K562 (cell line): ENCODE results near the gene CDKN2AIPNL. TPM values are rescaled to one million over a fixed set of nuclear protein-coding genes. Genes with fewer than 3 reads are reported as not detected.

Experiments
- BRF1 ChIP-seq: IDR thresholded peaks from 3 replicates; pipeline ENCODE4 v1.6.1; 2011; ENCODE audit warnings: borderline replicate concordance, mild to moderate bottlenecking; ENCODE audit not compliant: insufficient read length; ENCODE audit errors: extremely low read depth
- CBX3 ChIP-seq, 2 experiments: IDR thresholded peaks; 1 replicate in 1 of 2; 2 replicates in 1 of 2; pipeline ENCODE4 v1.6.1; 2012; ENCODE audit warnings: inconsistent platforms in 2 of 2, low read length in 2 of 2, borderline replicate concordance in 1 of 2, control low read depth in 1 of 2
- MCM5 ChIP-seq: fragments of 450-650 bp; IDR thresholded peaks from 2 replicates; pipeline ENCODE4 v1.6.1; 2016; ENCODE audit warnings: low read depth
- SMARCC2 ChIP-seq: fragments of 450-650 bp; IDR thresholded peaks from 2 replicates; pipeline ENCODE4 v1.6.1; 2017; ENCODE audit warnings: antibody characterized with exemption, moderate library complexity, mild to moderate bottlenecking, low read depth
- TBL1XR1 ChIP-seq, 2 experiments: IDR thresholded peaks; 2 replicates each; pipeline ENCODE4 v1.6.1; 2012; ENCODE audit warnings: improper control_type of control experiment in 2 of 2, low read length in 2 of 2, mild to moderate bottlenecking in 1 of 2
- ZNF551 ChIP-seq: fragments of 250-450 bp; sonication (Bioruptor Pico); IDR thresholded peaks from 2 replicates; pipeline ENCODE4 v1.5.0; 2021; ENCODE audit warnings: mild to moderate bottlenecking, moderate library complexity
- polyA plus RNA-seq, 8 experiments: library from polyadenylated mRNA; depleted of rRNA in 4 of 8; stranded (reverse) in 5 of 8; unstranded in 3 of 8; fragments of >200 nt; fragmentation: Nextera tagmentation in 2 of 8; fragmentation: Illumina TruSeq in 1 of 8; extraction: Ambion mirVana in 2 of 8; extraction: Trizol in 1 of 8; gene quantifications; 2 replicates each; pipeline versions ENCODE4 v1.2.1 to v1.2.3, GENCODE V29; 2011 to 2014; ENCODE audit warnings: inconsistent platforms in 1 of 8, missing spikeins in 1 of 8
- total RNA-seq, 7 experiments: library from RNA; depleted of rRNA in 6 of 7; stranded (reverse); fragments of >200 nt in 6 of 7; fragmentation: Illumina TruSeq in 2 of 7; extraction: Trizol in 2 of 7; gene quantifications; 2 replicates each; pipeline versions ENCODE4 v1.2.1 to v1.2.3, GENCODE V29; 2011 to 2021; ENCODE audit warnings: low replicate concordance in 1 of 7
- TF ChIP-seq, protein P1 (sequence below), 2 experiments: fragments of 150-350 bp in 1 of 2; IDR thresholded peaks; 2 replicates each; pipeline ENCODE4 v1.6.1; 2012 to 2016; ENCODE audit warnings: low read depth in 2 of 2, low read length in 2 of 2, mild to moderate bottlenecking in 1 of 2, moderate library complexity in 1 of 2
- TF ChIP-seq, protein P2 (sequence below), 2 experiments: IDR thresholded peaks; 2 replicates each; pipeline ENCODE4 v1.6.1; 2011; ENCODE audit warnings: borderline replicate concordance in 1 of 2, control low read depth in 1 of 2, low read depth in 1 of 2, low read length in 1 of 2, mild to moderate bottlenecking in 1 of 2, mixed read lengths in 1 of 2, moderate library complexity in 1 of 2; ENCODE audit not compliant: insufficient read depth in 1 of 2, insufficient read length in 1 of 2, poor library complexity in 1 of 2, severe bottlenecking in 1 of 2; ENCODE audit errors: extremely low read depth in 1 of 2
- TF ChIP-seq, protein P3 (sequence below), 2 experiments: fragments of 450-650 bp; IDR thresholded peaks; 2 replicates each; pipeline ENCODE4 v1.6.1; 2016; ENCODE audit warnings: mild to moderate bottlenecking in 2 of 2, borderline replicate concordance in 1 of 2, low read depth in 1 of 2, moderate library complexity in 1 of 2
- TF ChIP-seq, protein P4 (sequence below): sonication (generic); formaldehyde crosslinking; IDR thresholded peaks from 2 replicates; pipeline ENCODE4 v1.5.0; 2020; ENCODE audit warnings: missing genetic modification reagents

CDKN2AIPNL gene
- total and polyA plus RNA-seq, 9 of the 15 experiments (the other 6 are each of a cell fraction or from before 2014, with no cell fraction given): 19.9 to 46.9 (median 42.2) TPM

DNA sequence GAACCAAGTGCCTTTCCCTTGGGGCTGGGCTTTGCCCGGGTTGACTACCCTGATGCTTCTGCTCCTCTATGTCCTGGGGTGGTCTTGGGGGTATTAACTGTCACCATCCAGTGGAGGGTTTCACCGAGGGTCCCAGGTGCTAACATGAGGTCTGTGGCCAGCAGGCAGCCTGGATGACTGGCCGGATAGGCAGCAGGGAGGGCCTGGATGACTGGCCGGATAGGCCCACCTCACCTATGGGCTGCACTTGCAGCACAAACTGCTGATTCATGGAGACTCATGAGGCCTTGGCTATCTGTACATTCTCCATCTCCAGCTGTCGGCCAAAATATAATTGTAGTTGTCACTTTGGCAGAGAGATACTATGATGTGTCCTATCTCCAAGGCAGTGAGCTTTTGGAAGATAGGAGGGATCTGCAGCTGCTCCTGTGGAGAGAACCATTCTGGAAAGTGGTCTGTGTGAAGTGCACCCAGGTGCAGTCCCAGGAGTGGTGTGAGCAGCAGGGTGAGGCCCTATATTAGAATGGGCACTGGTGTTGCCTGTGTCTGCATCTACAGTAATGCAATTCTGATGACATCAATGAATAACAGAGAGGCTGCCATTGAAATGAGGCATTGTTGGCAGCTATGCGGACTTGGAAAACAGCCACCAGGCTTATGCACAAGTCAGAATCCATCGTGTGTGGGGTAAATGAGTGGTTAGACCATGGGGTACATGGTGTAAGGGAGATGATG is 26.3 kb upstream of the CDKN2AIPNL start (continued):
- TF ChIP-seq, protein P1, sequence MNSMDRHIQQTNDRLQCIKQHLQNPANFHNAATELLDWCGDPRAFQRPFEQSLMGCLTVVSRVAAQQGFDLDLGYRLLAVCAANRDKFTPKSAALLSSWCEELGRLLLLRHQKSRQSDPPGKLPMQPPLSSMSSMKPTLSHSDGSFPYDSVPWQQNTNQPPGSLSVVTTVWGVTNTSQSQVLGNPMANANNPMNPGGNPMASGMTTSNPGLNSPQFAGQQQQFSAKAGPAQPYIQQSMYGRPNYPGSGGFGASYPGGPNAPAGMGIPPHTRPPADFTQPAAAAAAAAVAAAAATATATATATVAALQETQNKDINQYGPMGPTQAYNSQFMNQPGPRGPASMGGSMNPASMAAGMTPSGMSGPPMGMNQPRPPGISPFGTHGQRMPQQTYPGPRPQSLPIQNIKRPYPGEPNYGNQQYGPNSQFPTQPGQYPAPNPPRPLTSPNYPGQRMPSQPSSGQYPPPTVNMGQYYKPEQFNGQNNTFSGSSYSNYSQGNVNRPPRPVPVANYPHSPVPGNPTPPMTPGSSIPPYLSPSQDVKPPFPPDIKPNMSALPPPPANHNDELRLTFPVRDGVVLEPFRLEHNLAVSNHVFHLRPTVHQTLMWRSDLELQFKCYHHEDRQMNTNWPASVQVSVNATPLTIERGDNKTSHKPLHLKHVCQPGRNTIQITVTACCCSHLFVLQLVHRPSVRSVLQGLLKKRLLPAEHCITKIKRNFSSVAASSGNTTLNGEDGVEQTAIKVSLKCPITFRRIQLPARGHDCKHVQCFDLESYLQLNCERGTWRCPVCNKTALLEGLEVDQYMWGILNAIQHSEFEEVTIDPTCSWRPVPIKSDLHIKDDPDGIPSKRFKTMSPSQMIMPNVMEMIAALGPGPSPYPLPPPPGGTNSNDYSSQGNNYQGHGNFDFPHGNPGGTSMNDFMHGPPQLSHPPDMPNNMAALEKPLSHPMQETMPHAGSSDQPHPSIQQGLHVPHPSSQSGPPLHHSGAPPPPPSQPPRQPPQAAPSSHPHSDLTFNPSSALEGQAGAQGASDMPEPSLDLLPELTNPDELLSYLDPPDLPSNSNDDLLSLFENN (IDR thresholded peaks at IDR 0.05; ENCODE audit: low read depth in 2 of 2, low read length in 2 of 2): 0 out of 4 replicates have a peak, but pooled peaks of 1 of the 2 experiments have one; percentile 61
- TF ChIP-seq CBX3 (IDR thresholded peaks at IDR 0.05; ENCODE audit: borderline replicate concordance in 1 of 2, low read length in 2 of 2) (peak in 1 of 2 experiments; percentile 83; a peak in 2 of 3 replicates), ZNF551 (no peak), MCM5 (no peak), BRF1 (no peak), SMARCC2 (0 out of 2 replicates have a peak, but pooled peaks have one; percentile 41), TBL1XR1 (IDR thresholded peaks at IDR 0.05; ENCODE audit: low read length in 2 of 2) (peak in 1 of 2 experiments; percentile 76; a peak in 2 of 4 replicates)
- TF ChIP-seq, protein P2, sequence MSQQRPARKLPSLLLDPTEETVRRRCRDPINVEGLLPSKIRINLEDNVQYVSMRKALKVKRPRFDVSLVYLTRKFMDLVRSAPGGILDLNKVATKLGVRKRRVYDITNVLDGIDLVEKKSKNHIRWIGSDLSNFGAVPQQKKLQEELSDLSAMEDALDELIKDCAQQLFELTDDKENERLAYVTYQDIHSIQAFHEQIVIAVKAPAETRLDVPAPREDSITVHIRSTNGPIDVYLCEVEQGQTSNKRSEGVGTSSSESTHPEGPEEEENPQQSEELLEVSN (IDR thresholded peaks at IDR 0.05; ENCODE audit: borderline replicate concordance in 1 of 2, extremely low read depth in 1 of 2, insufficient read depth in 1 of 2, insufficient read length in 1 of 2, low read depth in 1 of 2, low read length in 1 of 2, poor library complexity in 1 of 2, severe bottlenecking in 1 of 2): peak in 1 of 2 experiments; percentile 51
- TF ChIP-seq, protein P3, sequence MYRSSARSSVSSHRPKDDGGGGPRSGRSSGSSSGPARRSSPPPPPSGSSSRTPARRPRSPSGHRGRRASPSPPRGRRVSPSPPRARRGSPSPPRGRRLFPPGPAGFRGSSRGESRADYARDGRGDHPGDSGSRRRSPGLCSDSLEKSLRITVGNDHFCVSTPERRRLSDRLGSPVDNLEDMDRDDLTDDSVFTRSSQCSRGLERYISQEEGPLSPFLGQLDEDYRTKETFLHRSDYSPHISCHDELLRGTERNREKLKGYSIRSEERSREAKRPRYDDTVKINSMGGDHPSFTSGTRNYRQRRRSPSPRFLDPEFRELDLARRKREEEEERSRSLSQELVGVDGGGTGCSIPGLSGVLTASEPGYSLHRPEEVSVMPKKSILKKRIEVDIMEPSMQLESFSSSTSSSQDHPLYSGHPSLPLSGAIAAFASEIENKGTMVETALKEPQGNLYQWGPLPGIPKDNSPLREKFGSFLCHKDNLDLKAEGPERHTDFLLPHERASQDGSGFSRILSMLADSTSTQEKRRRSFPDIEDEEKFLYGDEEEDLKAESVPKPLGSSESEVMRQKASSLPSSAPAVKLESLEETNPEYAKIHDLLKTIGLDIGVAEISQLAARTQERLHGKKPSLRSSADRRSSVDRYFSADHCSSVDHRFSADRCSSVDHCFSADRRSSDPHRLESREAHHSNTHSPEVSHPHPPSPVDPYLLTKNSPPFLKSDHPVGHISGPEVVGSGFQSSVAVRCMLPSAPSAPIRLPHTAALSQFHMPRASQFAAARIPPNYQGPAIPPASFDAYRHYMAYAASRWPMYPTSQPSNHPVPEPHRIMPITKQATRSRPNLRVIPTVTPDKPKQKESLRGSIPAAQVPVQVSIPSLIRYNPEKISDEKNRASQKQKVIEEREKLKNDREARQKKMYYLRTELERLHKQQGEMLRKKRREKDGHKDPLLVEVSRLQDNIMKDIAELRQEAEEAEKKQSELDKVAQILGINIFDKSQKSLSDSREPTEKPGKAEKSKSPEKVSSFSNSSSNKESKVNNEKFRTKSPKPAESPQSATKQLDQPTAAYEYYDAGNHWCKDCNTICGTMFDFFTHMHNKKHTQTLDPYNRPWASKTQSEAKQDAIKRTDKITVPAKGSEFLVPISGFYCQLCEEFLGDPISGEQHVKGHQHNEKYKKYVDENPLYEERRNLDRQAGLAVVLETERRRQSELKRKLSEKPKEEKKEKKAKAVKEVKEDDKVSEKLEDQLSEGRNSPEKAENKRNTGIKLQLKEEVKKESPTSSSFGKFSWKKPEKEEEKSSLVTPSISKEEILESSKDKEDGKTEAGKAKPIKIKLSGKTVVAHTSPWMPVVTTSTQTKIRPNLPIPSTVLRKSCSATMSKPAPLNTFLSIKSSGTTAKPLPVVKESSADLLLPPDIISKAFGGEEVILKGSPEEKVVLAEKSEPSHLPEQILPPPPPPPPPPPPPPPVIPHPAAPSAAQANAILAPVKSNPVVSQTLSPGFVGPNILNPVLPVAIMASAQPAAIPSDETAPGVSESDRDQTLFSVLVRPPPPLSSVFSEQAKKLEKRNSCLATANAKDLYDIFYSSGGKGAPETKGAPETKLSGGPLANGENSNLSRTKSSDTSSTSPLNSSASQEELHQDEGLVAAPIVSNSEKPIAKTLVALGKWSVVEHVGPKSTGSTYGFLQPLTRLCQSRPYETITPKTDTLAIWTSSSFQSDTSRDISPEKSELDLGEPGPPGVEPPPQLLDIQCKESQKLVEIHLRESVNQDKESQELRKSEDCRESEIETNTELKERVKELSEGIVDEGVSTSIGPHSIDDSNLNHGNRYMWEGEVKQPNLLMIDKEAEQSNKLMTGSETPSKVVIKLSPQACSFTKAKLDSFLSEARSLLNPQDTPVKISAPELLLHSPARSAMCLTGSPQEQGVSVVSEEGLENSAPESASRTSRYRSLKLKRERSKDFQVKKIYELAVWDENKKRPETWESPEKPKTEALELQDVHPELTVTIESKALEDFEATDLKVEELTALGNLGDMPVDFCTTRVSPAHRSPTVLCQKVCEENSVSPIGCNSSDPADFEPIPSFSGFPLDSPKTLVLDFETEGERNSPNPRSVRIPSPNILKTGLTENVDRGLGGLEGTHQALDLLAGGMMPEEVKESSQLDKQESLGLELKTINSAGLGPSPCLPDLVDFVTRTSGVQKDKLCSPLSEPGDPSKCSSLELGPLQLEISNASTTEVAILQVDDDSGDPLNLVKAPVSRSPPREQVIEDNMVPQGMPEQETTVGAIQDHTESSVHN (IDR thresholded peaks at IDR 0.05; ENCODE audit: borderline replicate concordance in 1 of 2, low read depth in 1 of 2): peak in 1 of 2 experiments; percentile 33; a peak in 1 of 4 replicates
- TF ChIP-seq, protein P4, sequence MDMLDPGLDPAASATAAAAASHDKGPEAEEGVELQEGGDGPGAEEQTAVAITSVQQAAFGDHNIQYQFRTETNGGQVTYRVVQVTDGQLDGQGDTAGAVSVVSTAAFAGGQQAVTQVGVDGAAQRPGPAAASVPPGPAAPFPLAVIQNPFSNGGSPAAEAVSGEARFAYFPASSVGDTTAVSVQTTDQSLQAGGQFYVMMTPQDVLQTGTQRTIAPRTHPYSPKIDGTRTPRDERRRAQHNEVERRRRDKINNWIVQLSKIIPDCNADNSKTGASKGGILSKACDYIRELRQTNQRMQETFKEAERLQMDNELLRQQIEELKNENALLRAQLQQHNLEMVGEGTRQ (CRISPR knock-in tag): no peak
